GM23338 (cell line): ENCODE data around the gene OLA1. TPM values are rescaled to one million over a fixed set of nuclear protein-coding genes. Genes with fewer than 3 reads are reported as not detected.

ENCODE experiments used
- ATAC-seq: fragments of 200-7000 bp; cut with Tn5 transposase; 3 replicates; pipeline ENCODE4 v1.9.1; 2020
- DNase-seq: peaks from one replicate; pipeline ENCODE4 v3.0.0-alpha.2; 2015; ENCODE audit warnings: low spot score
- H2AFZ ChIP-seq: fragments of 200-600 bp; sonication (generic); 2 replicates; pipeline ENCODE4 v1.8.0; 2016; ENCODE audit warnings: antibody characterized with exemption, mild to moderate bottlenecking, moderate library complexity
- H3F3A ChIP-seq: fragments of 200-600 bp; sonication (generic); replicated peaks from 2 replicates; pipeline ENCODE4 v1.8.0; 2017; ENCODE audit warnings: antibody characterized with exemption, mixed run types, low read depth
- H3K27ac ChIP-seq: fragments of 200-600 bp; sonication (generic); 2 replicates; pipeline ENCODE4 v1.6.1; 2016; ENCODE audit warnings: low read depth
- H3K27me3 ChIP-seq: fragments of 200-600 bp; sonication (generic); 2 replicates; pipeline ENCODE4 v1.8.0; 2016; ENCODE audit warnings: mild to moderate bottlenecking, mixed run types, moderate library complexity; ENCODE audit not compliant: insufficient read depth
- H3K36me3 ChIP-seq: fragments of 200-600 bp; sonication (generic); 2 replicates; pipeline ENCODE4 v1.8.0; 2016; ENCODE audit warnings: mild to moderate bottlenecking; ENCODE audit not compliant: insufficient read depth
- H3K4me1 ChIP-seq: fragments of 200-600 bp; sonication (generic); 2 replicates; pipeline ENCODE4 v1.8.0; 2016; ENCODE audit warnings: mild to moderate bottlenecking, moderate library complexity; ENCODE audit not compliant: insufficient read depth
- H3K4me2 ChIP-seq: fragments of 200-600 bp; sonication (generic); 2 replicates; pipeline ENCODE4 v1.7.1; 2017; ENCODE audit warnings: mixed run types
- H3K4me3 ChIP-seq: fragments of 200-600 bp; sonication (generic); 2 replicates; pipeline ENCODE4 v1.6.1; 2016; ENCODE audit warnings: mixed run types
- H3K79me2 ChIP-seq: fragments of 200-600 bp; sonication (generic); replicated peaks from 2 replicates; pipeline ENCODE4 v1.8.0; 2017; ENCODE audit warnings: mild to moderate bottlenecking; ENCODE audit not compliant: insufficient read depth
- H3K9me2 ChIP-seq: fragments of 200-600 bp; sonication (generic); 2 replicates; pipeline ENCODE4 v1.8.0; 2017; ENCODE audit not compliant: insufficient read depth
- H4K20me1 ChIP-seq: fragments of 200-600 bp; sonication (generic); replicated peaks from 2 replicates; pipeline ENCODE4 v1.8.0; 2017; ENCODE audit warnings: mild to moderate bottlenecking; ENCODE audit not compliant: insufficient read depth
- H3K27ac Mint-ChIP-seq: 2 replicates; pipeline ENCODE4 v1.8.0; 2020; ENCODE audit warnings: inconsistent platforms, mild to moderate bottlenecking, moderate library complexity, mixed read lengths
- H3K27me3 Mint-ChIP-seq: 3 replicates; pipeline ENCODE4 v1.8.0; 2022; ENCODE audit warnings: low read depth, mild to moderate bottlenecking, moderate library complexity, mixed read lengths, inconsistent platforms; ENCODE audit not compliant: insufficient read depth, poor library complexity
- H3K36me3 Mint-ChIP-seq: 3 replicates; pipeline ENCODE4 v1.8.0; 2021; ENCODE audit warnings: low read depth, mild to moderate bottlenecking, inconsistent platforms, moderate library complexity, mixed read lengths
- H3K4me1 Mint-ChIP-seq: 3 replicates; pipeline ENCODE4 v1.8.0; 2020; ENCODE audit warnings: mild to moderate bottlenecking, inconsistent platforms, mixed read lengths
- H3K4me3 Mint-ChIP-seq: 3 replicates; pipeline ENCODE4 v1.8.0; 2021; ENCODE audit warnings: moderate library complexity, mild to moderate bottlenecking, inconsistent platforms, mixed read lengths
- H3K9me3 Mint-ChIP-seq: 3 replicates; pipeline ENCODE4 v1.8.0; 2020; ENCODE audit warnings: moderate library complexity, mild to moderate bottlenecking, inconsistent platforms, mixed read lengths
- CREB1 ChIP-seq: fragments of 250-450 bp; sonication (Bioruptor Pico); IDR thresholded peaks from 2 replicates; pipeline ENCODE4 v1.5.0; 2020; ENCODE audit warnings: low read depth, mild to moderate bottlenecking, moderate library complexity
- CTCF ChIP-seq, 2 experiments: fragments of 200-600 bp in 1 of 2; sonication (generic) in 1 of 2; conservative IDR thresholded peaks; 2 replicates each; pipeline versions ENCODE4 v1.5.1 to v1.6.1; 2016 to 2017; ENCODE audit warnings: antibody characterized with exemption in 2 of 2, low read depth in 2 of 2, mild to moderate bottlenecking in 2 of 2, moderate library complexity in 1 of 2
- EZH2 ChIP-seq: fragments of 200-600 bp; sonication (generic); IDR thresholded peaks from one replicate; pipeline ENCODE4 v1.8.0; 2017; ENCODE audit warnings: antibody characterized with exemption, mild to moderate bottlenecking, low read depth; ENCODE audit not compliant: unreplicated experiment
- EZH2phosphoT487 ChIP-seq: fragments of 200-600 bp; sonication (generic); IDR thresholded peaks from one replicate; pipeline ENCODE4 v1.8.1; 2018; ENCODE audit warnings: antibody characterized with exemption; ENCODE audit not compliant: unreplicated experiment
- JUNB ChIP-seq: IDR thresholded peaks from one replicate; pipeline ENCODE4 v1.6.1; 2016; ENCODE audit warnings: antibody characterized with exemption; ENCODE audit not compliant: unreplicated experiment
- NANOG ChIP-seq: IDR thresholded peaks from 2 replicates; pipeline ENCODE4 v1.6.1; 2016; ENCODE audit warnings: antibody characterized with exemption, borderline replicate concordance
- POLR2AphosphoS5 ChIP-seq: IDR thresholded peaks from 2 replicates; pipeline ENCODE4 v1.6.1; 2016; ENCODE audit warnings: antibody characterized with exemption, low read depth
- REST ChIP-seq: IDR thresholded peaks from one replicate; pipeline ENCODE4 v1.6.1; 2018; ENCODE audit warnings: antibody characterized with exemption; ENCODE audit not compliant: unreplicated experiment
- ZNF114 ChIP-seq: fragments of 250-450 bp; sonication (Bioruptor Pico); IDR thresholded peaks from 2 replicates; pipeline ENCODE4 v1.5.0; 2020; ENCODE audit warnings: mild to moderate bottlenecking, moderate library complexity
- ZNF462 ChIP-seq: fragments of 250-450 bp; sonication (Bioruptor Pico); IDR thresholded peaks from 2 replicates; pipeline ENCODE4 v1.5.0; 2020; ENCODE audit warnings: mild to moderate bottlenecking, moderate library complexity
- polyA plus RNA-seq: library from polyadenylated mRNA; unstranded; fragments of >200 nt; fragmentation: Nextera tagmentation; extraction: Ambion mirVana; gene quantifications from 2 replicates; pipeline ENCODE4 v1.2.1, GENCODE V29; 2016
- total RNA-seq: library from RNA; depleted of rRNA; stranded (reverse); fragments of >200 nt; shearing (Covaris generic); gene quantifications from 2 replicates; pipeline ENCODE4 v1.2.3, GENCODE V29; 2014

OLA1 gene
- total and polyA plus RNA-seq, 2 experiments from 2014 or later, result 104 to 242 TPM

- TF ChIP-seq JUNB (no peak), ZNF114 (no peak), EZH2 (no peak), EZH2phosphoT487 (no peak), ZNF462 (CRISPR knock-in tag) (no peak)
These were observed 126.7 kb downstream of the OLA1 start (continued) for GRCh38 chr2:174121612-174122011.

GRCh38 chr2:174121175-174121574 is 127.2 kb downstream of the OLA1 start:
- H3K27me3 ChIP-seq, result no peaks in the 10 kb centered on the region
- no peaks in the 10 kb centered on the region for H3K36me3 Mint-ChIP-seq
- H3K4me1 ChIP-seq, result peaks cover 93% of the 10 kb centered on the region
- no peak for ATAC-seq
- H3K27ac ChIP-seq, result 0 out of 2 replicates have a peak overlapping the region, but pooled peaks have one; percentile 10
- no peak overlapping the region for H2AFZ ChIP-seq
- no peaks in the 10 kb centered on the region for H3K9me3 Mint-ChIP-seq
- H4K20me1 ChIP-seq, result no peaks in the 10 kb centered on the region
- H3K79me2 ChIP-seq, result peaks cover 9% of the 10 kb centered on the region; the same call in 1 of the 2 replicates
- H3K9me2 ChIP-seq, result no peaks in the 10 kb centered on the region
- peak overlapping the region; percentile 43 for H3K4me2 ChIP-seq
- H3K27ac Mint-ChIP-seq, result peak overlapping the region; percentile 77
- no peak for DNase-seq
- H3K4me1 Mint-ChIP-seq, result peaks cover 75% of the 10 kb centered on the region
- H3K27me3 Mint-ChIP-seq, result no peaks in the 10 kb centered on the region
- H3K36me3 ChIP-seq, result no peaks in the 10 kb centered on the region
- H3K4me3 ChIP-seq, result 0 out of 2 replicates have a peak overlapping the region, but pooled peaks have one; percentile 18
- H3K4me3 Mint-ChIP-seq, result peak overlapping the region; percentile 8; the same call in 2 of the 3 replicates
- peaks cover 7% of the 10 kb centered on the region for H3F3A ChIP-seq
- no peak for TF ChIP-seq JUNB
- no peak for TF ChIP-seq POLR2AphosphoS5
- TF ChIP-seq EZH2phosphoT487, result no peak
- no peak for TF ChIP-seq ZNF114
- TF ChIP-seq CTCF (conservative IDR thresholded peaks at IDR 0.05; ENCODE audit: low read depth in 2 of 2), result no peak
- no peak for TF ChIP-seq REST
- TF ChIP-seq NANOG, result no peak
- TF ChIP-seq EZH2, result no peak
- TF ChIP-seq CREB1 (CRISPR knock-in tag), result no peak
